ENCODE data around the gene GAD2.

Gene GAD2

GRCh38 chr10:26215935-26216584 lies 514 bp upstream of the GAD2 start:
- no peaks in the 10 kb centered on the region for H3F3A ChIP-seq (ENCODE audit: control insufficient read depth, insufficient read depth)
- TF ChIP-seq CTCF (IDR thresholded peaks at IDR 0.05; ENCODE audit: low read depth, low read length, poor library complexity, severe bottlenecking) (no peak), EZH2phosphoT487 (IDR thresholded peaks at IDR 0.05; ENCODE audit: borderline replicate concordance, low read length) (no peak)
- H3K9me2 ChIP-seq (replicated peaks; ENCODE audit: control insufficient read depth, low read length), result no peaks in the 10 kb centered on the region
- no peaks in the 10 kb centered on the region for H3K4me1 ChIP-seq (ENCODE audit: control insufficient read depth, low read length)
- peaks cover 7% of the 10 kb centered on the region; the same call in 1 of the 2 replicates for H3K9me3 ChIP-seq (ENCODE audit: control insufficient read depth, insufficient read depth, low read length)
- H3K4me2 ChIP-seq (ENCODE audit: low read length), result no peak overlapping the region
- no peaks in the 10 kb centered on the region for H3K36me3 ChIP-seq (ENCODE audit: control insufficient read depth, low read length)
- H3K27me3 ChIP-seq (ENCODE audit: control insufficient read depth, low read length), result no peaks in the 10 kb centered on the region
- no peak overlapping the region for H3K27ac ChIP-seq (ENCODE audit: low read depth, low read length)
- no peaks in the 10 kb centered on the region for H4K20me1 ChIP-seq (ENCODE audit: control insufficient read depth, insufficient read depth, low read depth, low read length)
- no peak overlapping the region for H3K4me3 ChIP-seq (ENCODE audit: low read length)
- H3K79me2 ChIP-seq (ENCODE audit: control insufficient read depth, low read length), result no peaks in the 10 kb centered on the region

- no peaks in the 10 kb centered on the region for H3K27me3 ChIP-seq (ENCODE audit: control insufficient read depth, low read length)
- H3K9me3 ChIP-seq (ENCODE audit: control insufficient read depth, insufficient read depth, low read length), result peaks cover 7% of the 10 kb centered on the region; the same call in 1 of the 2 replicates
- no peak overlapping the region for H3K4me2 ChIP-seq (ENCODE audit: low read length)
- TF ChIP-seq CTCF (IDR thresholded peaks at IDR 0.05; ENCODE audit: low read depth, low read length, poor library complexity, severe bottlenecking) (no peak), EZH2phosphoT487 (IDR thresholded peaks at IDR 0.05; ENCODE audit: borderline replicate concordance, low read length) (no peak)
- H3K79me2 ChIP-seq (ENCODE audit: control insufficient read depth, low read length), result no peaks in the 10 kb centered on the region
- no peaks in the 10 kb centered on the region for H4K20me1 ChIP-seq (ENCODE audit: control insufficient read depth, insufficient read depth, low read depth, low read length)
- no peaks in the 10 kb centered on the region for H3K4me1 ChIP-seq (ENCODE audit: control insufficient read depth, low read length)
- no peak overlapping the region for H3K27ac ChIP-seq (ENCODE audit: low read depth, low read length)
- H3K9me2 ChIP-seq (replicated peaks; ENCODE audit: control insufficient read depth, low read length), result no peaks in the 10 kb centered on the region
- no peaks in the 10 kb centered on the region for H3F3A ChIP-seq (ENCODE audit: control insufficient read depth, insufficient read depth)
- H3K36me3 ChIP-seq (ENCODE audit: control insufficient read depth, low read length), result no peaks in the 10 kb centered on the region
- no peak overlapping the region for H3K4me3 ChIP-seq (ENCODE audit: low read length)
Measured at GRCh38 chr10:26217396-26218086, 967 bp downstream of the GAD2 start.

GRCh38 chr10:26219676-26220075 lies 3.1 kb downstream of the GAD2 start:
- Histone ChIP-seq H3K4me1 (ENCODE audit: control insufficient read depth, low read length) (peaks cover 6% of the 10 kb centered on the region), H3K27me3 (ENCODE audit: control insufficient read depth, low read length) (no peaks in the 10 kb centered on the region), H3K9me3 (ENCODE audit: control insufficient read depth, insufficient read depth, low read length) (peaks cover 7% of the 10 kb centered on the region; the same call in 1 of the 2 replicates), H3K4me2 (ENCODE audit: low read length) (no peak overlapping the region), H3K4me3 (ENCODE audit: low read length) (no peak overlapping the region), H3K27ac (ENCODE audit: low read depth, low read length) (no peak overlapping the region), H4K20me1 (ENCODE audit: control insufficient read depth, insufficient read depth, low read depth, low read length) (no peaks in the 10 kb centered on the region), H3K36me3 (ENCODE audit: control insufficient read depth, low read length) (no peaks in the 10 kb centered on the region), H3F3A (ENCODE audit: control insufficient read depth, insufficient read depth) (no peaks in the 10 kb centered on the region), H3K9me2 (replicated peaks; ENCODE audit: control insufficient read depth, low read length) (no peaks in the 10 kb centered on the region), H3K79me2 (ENCODE audit: control insufficient read depth, low read length) (no peaks in the 10 kb centered on the region)
- no peak for TF ChIP-seq EZH2phosphoT487 (IDR thresholded peaks at IDR 0.05; ENCODE audit: borderline replicate concordance, low read length)
- no peak for TF ChIP-seq CTCF (IDR thresholded peaks at IDR 0.05; ENCODE audit: low read depth, low read length, poor library complexity, severe bottlenecking)

Measured in DOHH2 (cell line).